GM21723 (cell line): ENCODE data around the gene OVOL2.

Source experiments
- ATAC-seq: cut with Tn5 transposase; IDR thresholded peaks from one replicate; pipeline ENCODE4 v1.9.1; 2021; ENCODE audit warnings: mild to moderate bottlenecking, moderate library complexity; ENCODE audit not compliant: unreplicated experiment

OVOL2 gene

DNA sequence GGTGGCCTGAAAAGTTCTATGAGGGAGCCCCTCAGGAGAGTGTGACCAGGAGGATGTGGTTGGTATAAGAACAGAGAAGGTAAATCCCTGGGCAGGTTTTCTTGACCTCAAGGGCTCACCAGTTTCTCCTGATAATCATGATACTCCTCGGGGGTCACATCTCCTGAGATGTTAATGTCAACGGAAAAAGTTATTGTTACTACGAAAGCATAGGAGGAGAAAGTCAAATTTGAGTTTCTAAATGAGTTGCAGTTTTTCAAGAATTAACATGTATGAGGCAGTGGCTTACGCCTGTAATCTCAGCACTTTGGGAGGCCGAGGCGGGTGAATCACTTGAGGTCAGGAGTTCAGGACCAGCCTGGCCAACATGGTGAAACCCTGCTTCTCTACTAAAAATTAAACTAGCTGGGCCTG is 65.5 kb downstream of the OVOL2 start:
- no peak for ATAC-seq

DNA sequence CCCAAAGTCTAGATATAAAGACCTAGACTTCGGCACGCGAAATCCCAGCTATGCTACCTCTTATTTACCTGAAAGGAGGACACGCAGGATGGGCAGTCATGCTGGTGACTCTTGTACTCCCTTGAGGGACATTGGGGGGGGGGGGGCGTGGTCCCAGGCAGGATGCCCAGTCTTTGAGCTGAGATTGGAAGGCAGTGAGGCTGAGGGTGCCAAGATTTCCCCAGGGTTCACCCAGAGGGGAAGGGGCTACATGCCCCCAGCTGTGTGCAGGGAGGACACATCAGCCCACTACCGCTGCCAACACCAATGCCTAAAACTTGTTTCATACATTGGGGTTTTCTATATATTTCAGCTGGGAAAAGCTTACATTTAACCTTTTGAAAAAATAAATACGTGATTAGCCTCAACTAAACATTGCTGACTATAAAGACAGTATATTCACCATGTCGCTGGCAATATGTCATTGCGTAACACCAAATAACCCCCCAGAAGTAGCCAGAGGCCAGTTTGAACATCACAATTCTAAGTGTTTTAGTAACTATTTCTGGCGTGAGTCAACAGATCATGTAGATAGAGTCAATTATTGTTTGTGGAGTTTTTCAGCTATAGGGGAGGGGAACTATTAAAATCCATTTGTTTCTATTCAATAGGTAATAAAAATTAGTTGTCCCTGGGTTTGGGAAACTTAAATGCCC is 67.3 kb downstream of the OVOL2 start:
- no peak for ATAC-seq

GRCh38 chr20:17987988-17988387 is 69.7 kb downstream of the OVOL2 start:
- ATAC-seq, result no peak

- no peak for ATAC-seq
Measured at GRCh38 chr20:17985388-17986018, 72.2 kb downstream of the OVOL2 start.

GRCh38 chr20:17976305-17976704 is 81.4 kb downstream of the OVOL2 start:
- no peak for ATAC-seq
